Hematopoietic multipotent progenitor cell treated with erythropoietin and hydrocortisone succinate and interleukin-3 and kit ligand, for 17 days (in vitro differentiated cells): ENCODE measurements around the gene ARMC9.
A peak's percentile ranks its signal among the peaks of the same experiment; 100 is the strongest.
"Not testable (repeated sequence)": the region's sequence is repeated elsewhere in the genome, so short reads cannot be mapped to it uniquely, and the experiment has no call there.

Experiments
- DNase-seq: peaks from one replicate; pipeline ENCODE4 v3.0.0-alpha.2; 2015; ENCODE audit warnings: low spot score

Gene ARMC9

DNA sequence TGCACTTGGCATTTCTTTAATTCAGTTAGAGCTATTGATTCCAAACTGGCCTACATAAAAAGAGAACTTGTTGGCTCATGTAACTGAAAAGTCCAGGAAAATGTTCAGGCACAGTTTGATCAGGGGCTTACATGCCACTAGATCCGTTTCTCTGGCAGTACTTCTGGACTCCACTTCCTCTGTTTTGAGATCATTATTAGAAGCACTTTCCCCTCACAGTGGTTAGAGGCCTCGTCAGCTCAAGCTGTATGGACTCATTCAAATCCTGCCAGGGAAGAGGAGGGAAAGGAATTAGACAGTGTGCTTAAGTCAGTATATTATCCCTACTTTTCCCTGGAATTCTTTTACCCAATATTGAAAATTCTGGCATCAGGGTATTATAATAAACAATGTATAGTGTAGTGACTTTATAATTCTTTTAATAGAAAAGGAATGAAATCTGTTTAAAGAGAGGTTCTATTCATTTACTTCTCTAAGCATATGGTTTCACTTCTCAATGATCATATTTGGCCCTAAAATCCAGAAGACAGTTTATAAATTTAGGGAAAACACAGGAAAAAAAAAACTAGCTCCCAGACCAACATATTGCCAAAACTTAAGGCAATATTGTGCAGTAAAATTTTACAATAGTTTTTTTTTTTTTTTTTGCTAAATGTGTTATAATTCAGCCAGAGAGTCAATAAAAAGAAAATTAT is 92.0 kb downstream of the ARMC9 start:
- DNase-seq = no peak

DNA sequence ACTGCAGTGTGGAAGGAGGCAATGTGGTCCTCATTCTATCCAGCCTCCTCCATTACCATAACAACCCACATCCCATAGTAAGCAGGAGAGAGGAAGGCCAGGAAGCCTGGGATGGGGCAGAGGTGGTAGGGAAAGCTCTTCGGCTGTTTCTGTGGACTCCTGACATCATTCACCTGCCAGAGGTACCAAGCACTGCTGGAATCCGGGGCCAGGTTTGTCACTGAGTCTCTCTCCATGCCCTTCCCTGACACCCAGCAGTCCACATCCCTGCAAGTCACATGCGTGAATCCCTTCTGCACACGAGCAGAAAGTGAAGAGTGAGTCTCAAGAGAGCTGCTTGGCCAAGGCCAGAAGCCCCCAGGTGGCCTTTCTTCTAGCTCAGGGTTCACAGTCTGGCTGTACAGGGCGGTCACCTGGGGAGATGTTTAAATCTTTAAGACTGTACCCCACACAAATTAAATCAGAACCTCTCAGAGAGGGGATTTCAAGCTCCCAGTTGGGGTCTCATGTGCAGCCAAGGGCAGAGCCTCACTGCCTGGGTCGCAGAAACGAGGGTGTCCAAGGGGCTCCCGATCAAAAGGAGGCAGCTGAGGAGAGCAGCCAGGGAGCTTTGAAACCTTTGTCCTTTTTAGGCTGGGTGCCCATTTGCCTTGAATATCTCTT is 94.2 kb downstream of the ARMC9 start:
- no peak for DNase-seq

DNA sequence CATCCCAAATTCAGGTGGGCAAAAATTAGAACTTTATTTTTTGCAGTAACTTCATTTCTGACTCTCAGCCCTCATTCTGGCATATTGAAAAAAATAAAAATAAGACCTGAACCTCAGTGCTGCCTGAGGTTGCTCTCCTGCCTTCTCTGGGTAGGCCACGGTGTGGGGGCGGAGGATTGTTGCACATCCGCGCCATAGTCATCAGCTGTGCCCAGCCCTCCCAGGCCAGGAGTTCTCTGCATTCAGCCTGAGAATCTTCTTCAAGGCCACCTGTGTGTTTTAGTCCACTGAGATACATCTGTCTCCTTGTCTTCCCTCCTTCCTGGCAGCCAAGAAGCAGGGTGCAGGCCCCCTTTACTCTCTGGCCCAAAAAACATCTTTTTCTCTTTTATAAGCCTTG is 94.7 kb downstream of the ARMC9 start:
- DNase-seq = no peak

DNA sequence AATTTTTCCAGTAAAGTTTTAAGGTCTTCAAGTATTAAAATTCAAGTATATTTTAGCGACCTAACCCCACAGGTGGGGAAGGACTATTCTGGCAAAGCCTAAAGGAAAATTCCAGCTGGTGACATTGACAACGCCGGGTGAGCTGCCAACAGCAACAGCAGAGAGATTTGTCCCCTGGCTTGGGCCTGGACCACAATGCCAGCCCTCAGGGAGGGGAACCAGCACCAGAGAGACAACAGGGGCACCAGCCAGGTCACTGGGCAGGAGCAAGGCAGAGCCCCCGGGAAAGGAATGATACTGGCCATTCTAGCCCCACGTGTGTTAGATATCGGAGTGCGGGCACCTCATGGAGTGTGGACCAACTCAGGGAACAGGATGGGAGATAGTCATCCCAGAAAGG is 95.7 kb downstream of the ARMC9 start:
- DNase-seq = no peak

DNA sequence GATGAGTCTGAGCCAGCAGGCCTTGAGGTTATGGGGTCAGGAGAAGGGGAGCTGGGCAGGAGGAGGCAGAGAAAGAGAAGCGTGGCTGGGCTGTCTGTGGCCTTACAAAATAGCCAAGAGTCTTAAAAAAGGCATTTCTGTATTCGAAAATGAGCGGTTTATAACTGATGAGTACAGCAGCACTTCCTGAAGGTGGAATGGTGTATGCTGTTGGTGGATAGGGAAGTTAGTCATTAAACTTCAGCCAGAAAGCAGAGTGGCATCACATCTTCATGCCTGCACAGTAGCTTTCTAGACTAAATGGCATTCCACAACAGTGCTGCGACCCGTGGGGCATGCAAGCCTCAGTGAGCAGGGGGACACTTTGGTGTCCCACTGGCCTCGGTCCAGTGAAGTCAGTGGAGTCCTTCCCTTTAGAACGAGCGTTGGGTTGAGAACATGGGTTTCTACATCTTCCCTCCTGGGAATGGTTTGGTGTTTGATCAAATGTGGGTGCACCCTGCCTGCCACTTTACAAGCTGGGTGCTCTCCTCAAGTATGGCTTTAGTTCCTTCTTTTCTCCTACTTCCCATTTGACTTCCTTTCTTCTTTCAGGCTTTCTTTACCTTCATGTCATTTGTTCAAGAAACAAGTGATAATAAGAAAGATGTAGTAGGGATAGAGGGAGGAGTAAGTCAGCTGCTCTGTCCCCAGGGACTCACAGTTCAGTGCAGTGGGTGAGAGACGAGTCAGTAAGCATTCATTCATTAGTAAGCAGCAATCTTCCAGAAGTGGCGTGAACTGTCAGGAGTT is 96.3 kb downstream of the ARMC9 start:
- DNase-seq = no peak

DNA sequence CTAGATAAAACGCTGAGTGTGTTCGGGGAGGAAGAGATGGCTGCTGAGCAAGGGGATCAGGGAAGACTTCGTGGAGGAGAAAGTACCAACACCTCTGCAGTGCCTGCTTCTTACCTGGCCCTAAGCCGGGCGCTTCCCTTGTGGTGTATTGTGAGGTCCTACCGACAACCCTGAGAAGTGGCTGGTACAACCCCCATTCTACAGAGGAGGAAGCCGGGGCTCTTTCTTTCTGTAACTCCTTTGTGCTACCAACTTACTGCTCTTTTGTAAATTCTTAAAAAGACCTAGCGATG is 96.9 kb downstream of the ARMC9 start:
- DNase-seq = no peak

DNA sequence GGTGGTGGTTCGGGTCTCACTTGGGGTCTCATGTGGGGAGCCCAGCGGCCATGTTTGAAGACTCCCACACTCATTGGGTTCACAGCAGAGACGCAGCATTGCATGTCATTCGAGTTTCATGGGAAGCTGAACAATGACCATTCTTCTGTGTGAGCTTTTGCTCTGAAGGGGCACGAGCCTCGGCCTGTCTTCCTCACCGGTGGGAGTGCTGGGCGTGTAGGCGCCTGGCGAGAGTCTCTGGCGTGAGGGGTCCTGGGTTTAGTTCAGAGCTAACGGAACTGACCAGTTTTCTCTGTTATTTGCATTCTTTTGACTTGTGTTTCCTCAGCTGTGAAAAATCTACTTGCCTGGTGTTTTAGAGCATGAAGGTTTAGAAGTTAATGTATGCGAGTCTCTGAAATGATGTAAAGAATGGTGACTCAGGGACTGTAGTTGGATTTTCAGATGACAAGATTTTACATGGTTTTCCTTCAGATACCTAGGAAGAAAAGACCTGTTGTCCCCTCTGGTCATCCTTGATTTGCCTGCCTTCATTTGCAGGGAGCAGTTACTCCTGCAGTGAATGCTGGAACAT is 98.1 kb downstream of the ARMC9 start:
- DNase-seq = no peak

DNA sequence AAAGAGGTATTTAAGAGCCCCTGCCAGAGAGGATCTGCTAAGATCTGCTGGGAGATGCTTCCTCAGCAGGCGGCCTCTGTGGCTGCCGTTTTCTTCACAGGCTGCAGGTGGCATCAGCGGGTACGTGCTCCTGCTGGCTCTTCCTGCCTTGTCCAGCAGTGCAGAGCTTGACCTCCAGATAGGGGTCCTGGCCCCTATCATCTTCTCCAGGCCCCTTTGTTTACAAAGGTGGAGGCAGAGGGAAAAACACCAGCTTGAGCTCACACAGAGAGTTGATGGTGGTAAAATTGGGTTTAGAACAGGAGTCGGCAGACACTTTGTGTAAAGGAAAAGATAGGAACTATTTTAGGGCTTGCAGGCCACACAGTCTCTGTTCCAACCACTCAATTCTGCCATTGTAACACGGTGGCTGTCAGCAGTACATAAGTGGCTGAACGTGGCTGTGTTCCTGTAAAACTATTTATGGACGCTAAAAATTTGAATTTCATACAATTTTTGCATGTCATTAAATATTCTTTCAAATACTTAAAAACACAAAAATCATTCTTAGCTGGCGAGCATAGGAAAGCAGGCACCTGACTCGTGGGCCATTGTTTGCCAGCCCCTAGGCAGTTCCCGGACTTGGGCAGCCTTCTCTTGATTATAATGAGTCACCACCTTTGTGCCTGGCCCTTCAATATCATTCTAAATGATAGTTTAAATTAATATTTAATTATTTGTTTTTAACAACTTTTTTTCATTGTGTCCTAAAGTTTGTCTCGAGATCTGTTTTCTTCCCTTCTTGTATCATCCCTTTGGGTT is 98.9 kb downstream of the ARMC9 start:
- DNase-seq = peak; percentile 44

DNA sequence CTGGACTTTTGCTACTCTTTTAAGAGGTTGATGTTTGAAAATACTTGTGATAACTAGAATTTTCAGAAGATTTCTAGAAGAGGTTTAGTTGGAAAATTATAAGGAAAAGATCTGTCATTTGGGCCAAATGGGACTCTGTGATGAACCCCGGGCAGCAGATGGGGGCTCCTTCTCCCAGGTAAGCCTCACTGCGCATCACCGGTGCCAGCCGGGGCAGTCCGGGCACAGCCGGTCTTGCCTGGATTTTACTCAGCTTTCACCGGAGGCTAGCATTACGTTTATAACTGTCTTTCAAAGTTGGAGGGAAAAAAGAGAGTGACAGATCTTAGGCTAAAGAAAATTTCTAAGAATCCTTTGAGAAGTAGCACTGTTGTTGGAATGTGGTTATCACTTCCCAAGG is 99.7 kb downstream of the ARMC9 start:
- DNase-seq = no peak

DNA sequence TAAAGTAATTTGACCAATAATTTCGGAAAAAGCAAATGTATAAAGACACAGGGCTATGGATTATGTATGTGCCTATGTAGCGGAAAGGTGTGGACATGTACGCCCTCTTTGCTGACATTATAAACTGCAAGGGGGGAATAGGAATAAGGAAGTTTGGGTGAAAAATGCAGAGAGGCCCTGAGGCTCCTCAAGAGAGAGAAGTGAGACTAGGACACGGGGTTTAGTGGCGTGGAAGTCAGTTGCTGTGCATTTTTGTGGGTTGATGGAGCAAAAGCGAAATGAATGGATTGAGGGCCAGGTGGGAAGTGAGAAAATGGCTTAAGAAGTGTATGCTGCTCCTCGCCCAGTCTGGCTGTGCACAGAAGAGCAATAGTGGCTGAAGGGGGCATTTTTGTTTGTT is 100.8 kb downstream of the ARMC9 start:
- DNase-seq = no peak

DNA sequence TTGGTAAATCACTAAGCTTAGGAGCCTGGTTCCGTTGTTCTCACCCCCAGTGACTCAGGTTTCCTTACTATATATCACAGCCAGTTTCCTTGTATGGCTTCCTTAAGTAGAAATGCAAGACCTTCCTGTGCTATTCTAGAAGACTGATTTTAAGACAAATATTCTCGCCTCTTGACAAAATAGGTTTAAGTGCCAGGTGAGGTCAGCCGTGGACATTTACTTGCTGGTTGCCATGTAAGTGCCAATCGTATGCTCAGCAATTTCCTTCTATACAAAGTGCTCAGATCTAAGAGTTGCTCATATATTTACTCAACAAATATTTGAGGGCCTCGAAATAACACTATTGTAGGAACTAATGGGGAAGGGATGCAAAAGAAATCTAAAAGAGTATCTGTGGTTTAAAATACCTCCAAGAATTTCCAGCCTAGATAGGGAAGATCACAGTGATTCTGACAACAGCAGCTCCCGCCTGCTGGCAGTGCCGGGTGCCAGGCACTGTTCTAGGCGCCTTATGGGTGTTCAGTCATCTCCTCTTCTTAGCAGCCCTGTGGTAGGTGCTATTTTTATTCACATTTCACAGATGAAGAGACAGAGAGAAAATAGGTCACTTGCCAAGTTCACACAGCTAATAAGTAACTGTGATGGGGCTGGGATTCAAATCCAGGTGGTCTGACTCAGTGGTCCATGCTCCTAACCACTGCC is 101.7 kb downstream of the ARMC9 start:
- no peak for DNase-seq

DNA sequence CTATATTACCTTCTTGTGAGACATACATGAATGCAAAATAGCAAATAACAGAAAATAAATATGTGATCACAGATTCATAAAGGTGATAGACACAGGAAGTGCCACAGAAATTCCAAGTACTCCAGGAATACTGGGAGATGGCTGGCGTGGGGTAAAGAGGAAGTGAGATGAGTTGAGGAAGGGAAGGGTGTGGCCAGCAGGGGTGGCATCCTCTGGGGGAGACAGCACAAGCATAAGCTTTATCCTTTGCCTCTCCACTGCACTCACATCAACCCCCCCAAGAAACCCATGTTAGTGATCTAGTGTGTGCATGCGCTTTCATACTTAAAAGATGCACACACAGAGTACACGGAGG is 102.3 kb downstream of the ARMC9 start:
- DNase-seq = no peak

DNA sequence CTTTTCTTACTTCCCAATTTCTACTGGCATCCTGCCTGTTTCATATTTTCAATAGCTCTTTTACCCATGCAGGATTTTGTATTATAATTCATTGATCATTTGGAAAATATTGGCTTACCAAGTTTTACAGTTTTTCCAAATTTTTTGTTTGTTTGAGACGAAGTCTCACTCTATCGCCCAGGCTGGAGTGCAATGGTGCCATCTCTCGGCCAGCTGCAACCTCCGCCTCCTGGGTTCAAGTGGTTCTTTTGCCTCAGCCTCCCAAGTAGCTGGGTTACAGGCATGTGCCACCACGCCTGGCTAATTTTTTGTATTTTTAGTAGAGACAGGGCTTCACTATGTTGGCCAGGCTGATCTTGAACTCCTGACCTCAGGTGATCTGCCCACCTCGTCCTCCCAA is 105.8 kb downstream of the ARMC9 start:
- DNase-seq = not testable (repeated sequence)

DNA sequence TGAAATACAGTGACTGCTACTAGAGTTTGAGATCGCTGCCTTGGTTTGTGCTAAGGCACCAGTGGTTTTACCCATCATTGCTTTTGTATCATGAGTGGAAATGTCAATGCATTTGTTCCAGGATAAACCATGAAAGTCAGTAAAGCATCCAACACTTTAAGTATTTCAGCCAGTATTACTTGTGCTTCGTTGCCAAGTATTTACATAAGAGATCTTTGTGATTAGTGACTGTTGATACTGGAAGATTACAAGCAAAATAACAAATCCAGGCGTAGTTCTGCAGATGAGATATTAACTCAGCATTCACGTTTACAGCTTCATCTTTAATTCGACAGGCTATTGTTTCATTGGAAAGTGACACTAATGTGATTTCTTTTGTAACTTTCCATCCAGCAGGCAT is 106.8 kb downstream of the ARMC9 start:
- DNase-seq = no peak

DNA sequence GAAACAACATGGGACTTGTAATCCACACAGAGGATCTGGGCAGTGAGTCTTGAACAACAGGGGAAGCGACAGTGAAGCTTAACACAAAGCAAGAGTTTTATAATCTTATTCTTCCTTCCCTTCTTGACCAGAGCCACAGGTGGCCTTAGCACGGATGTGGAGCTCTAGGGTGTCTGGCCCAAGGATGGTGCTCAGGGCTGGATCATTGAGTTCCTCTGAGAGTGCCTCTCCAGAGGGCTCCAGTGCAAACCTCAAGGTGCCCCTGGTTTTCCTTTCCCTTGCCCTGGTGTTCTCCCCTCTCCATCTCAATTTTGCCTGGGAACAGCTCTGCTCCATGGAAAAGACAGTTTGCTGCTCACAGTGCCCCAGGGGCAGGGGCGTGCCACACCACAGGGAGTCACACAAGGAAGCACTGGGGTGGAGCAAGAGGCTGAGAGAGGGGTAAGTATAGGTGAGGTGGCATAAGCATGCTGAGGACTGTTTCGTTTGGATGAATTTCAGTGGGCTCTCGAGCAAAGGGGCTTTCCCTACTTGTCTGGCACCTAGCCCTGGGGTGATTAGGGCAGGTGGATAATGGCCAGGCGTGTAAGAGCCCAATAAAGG is 108.5 kb downstream of the ARMC9 start:
- DNase-seq = no peak

DNA sequence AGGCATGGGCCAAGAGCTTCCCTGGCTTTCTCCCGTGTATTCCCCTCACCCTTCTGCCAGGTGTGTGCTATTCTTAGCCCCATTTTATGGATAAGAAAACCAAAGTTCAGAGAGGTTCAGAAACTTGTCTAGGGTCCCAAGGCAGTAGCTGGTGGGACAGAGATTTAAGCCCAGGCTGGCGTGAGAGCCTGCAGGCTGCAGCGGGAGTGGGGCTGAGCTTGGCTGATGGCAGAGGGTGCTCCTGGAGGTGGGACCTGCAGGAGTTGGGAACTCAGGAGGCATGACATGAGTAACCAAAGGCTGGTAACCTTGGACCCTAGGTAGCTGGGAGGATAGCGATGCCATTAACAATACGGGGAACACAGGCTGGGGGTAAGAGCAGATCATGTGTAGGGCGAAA is 109.8 kb downstream of the ARMC9 start:
- no peak for DNase-seq

DNA sequence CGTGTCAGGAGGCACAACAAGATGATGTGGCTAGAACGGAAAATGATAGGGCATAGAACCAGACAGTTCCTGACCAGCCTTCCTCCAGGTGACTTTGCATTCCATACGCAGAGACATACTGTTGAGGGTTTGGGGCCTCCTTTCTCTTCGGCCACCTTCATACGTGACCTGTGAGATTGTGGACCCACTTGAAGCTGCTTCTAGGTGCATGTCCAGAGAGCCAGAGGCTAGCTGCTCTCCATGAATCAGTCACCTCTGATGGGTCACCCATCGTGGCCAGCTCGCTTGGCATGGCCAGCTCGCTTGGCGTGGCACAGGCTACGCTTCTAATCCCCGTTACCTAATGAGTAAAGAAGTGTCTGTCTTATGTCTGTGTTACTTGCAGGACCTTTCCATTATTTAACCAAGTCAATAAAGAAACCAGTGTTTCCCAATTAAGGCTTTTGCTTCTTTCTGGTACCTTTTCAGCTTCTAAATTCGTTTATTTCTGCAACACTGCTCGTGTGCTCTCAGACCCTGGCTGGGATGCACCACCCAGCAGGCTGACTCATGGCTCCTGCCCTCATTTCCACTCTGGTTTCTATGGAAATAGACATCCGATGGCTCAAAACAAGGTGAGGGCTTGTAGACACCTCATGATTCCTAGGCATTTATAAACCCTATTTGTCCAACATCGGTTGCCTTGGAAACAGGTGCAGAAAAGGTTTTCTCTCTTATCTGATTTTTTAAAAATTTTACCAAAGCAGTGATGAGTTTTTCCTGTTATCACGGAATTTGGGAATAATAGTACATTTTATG is 110.4 kb downstream of the ARMC9 start:
- DNase-seq = no peak

DNA sequence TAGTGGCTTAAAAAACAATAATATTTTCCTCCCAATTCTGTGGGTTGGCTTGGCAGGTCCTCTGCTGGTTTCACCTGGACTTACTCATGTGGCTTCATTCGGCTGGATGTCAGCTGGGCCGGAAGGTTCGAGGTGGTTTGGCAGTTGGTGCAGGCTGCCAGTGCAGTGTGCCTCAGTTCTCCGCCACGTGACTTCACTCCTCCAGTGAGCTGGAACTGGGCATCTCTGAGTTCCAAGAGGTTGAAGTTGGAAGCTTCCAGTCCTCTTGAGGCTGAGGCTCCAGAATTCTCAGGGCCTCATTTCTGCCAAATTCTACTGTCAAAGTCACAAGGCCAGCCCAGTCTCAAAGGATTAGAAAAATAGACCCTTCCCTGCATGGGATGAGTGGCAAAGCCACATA is 113.6 kb downstream of the ARMC9 start:
- no peak for DNase-seq

DNA sequence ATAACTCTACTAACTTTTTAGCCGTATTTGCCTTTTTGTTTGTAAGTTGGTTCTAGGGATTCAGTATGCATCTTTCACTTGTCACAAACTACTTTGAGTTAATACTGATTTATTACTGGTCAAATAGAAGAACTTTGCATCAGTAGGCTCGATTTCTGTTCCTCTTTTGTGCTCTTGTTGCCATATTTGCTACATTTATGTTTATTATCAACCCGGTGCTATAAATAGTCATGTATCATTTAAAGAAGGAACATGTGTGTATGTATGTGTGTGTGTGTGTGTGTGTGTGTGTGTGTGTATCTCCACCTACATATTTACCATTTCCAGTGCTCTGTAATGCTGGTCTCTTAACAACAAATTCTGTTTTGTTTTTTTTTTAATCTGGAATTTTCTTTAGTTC is 117.5 kb downstream of the ARMC9 start:
- DNase-seq = no peak

DNA sequence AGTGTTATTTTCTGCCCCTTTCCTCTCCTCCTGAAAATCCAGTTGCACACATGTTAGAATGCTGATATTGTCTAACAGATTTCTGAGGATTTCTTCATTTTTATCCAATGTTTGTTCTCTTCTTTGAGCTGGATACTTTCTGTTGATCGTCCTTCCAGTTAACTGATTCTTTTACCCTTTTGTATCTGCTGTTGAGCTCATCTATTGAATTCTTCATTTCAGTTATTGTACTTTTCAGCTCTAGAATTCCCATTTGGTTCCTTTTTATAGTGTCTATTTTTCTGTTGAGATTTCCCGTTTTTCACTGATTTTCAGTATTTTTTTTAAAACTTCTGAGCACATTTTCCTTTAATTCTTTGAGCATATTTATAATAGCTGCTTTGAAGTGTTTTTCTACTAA is 119.1 kb downstream of the ARMC9 start:
- no peak for DNase-seq

DNA sequence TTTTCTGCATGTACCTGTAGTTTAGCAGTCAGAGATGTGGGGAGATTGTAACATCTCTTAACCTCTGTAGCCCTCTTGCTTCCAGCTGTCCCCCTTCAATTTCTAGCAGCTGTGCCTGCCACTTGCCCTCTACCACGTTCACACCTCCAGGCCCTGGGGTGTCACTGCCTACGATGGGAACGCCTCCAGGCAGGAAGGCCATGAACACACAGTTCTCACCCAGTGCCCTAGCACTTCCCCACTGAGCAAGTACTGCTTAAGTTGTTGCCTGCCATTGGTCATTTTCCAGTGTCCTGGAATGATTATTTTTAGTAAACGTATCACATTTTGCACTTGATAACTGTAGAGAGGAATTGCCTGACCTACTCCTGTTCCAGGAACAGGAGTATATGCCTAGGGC is 120.0 kb downstream of the ARMC9 start:
- no peak for DNase-seq
